ENCODE results near the gene KIAA0040. TPM values are rescaled to one million over a fixed set of nuclear protein-coding genes. Genes with fewer than 3 reads are reported as not detected.
A peak's percentile ranks its signal among the peaks of the same experiment; 100 is the strongest.

KIAA0040 gene
- total RNA-seq, 3 donors from 2014 or later: 16.1 to 19.7 (median 17.0) TPM

GRCh38 chr1:175210744-175211143 is 18.2 kb upstream of the KIAA0040 start:
- no peaks in the 10 kb centered on the region for H3K36me3 Mint-ChIP-seq (ENCODE audit: insufficient read depth)
- H3K4me3 Mint-ChIP-seq: no peak overlapping the region
- no peaks in the 10 kb centered on the region for H3K27me3 Mint-ChIP-seq (ENCODE audit: low read depth)
- H3K9me3 Mint-ChIP-seq: no peaks in the 10 kb centered on the region
- H3K4me1 Mint-ChIP-seq (ENCODE audit: low read depth): peaks cover 70% of the 10 kb centered on the region
- ATAC-seq: no peak
- DNase-seq: no peak

- no peaks in the 10 kb centered on the region for H3K9me3 Mint-ChIP-seq
- no peaks in the 10 kb centered on the region for H3K27me3 Mint-ChIP-seq (ENCODE audit: low read depth)
- peak overlapping the region; percentile 69 for H3K4me3 Mint-ChIP-seq
- no peak for DNase-seq
- H3K36me3 Mint-ChIP-seq (ENCODE audit: insufficient read depth): no peaks in the 10 kb centered on the region
- peaks cover 71% of the 10 kb centered on the region for H3K4me1 Mint-ChIP-seq (ENCODE audit: low read depth)
- ATAC-seq: peak; percentile 81 to 87
Observed at GRCh38 chr1:175209493-175209921, 16.9 kb upstream of the KIAA0040 start.

- H3K9me3 Mint-ChIP-seq: no peaks in the 10 kb centered on the region
- peak overlapping the region; percentile 69 for H3K4me3 Mint-ChIP-seq
- H3K27me3 Mint-ChIP-seq (ENCODE audit: low read depth): no peaks in the 10 kb centered on the region
- DNase-seq: peak; percentile 17
- H3K4me1 Mint-ChIP-seq (ENCODE audit: low read depth): peaks cover 74% of the 10 kb centered on the region
- H3K36me3 Mint-ChIP-seq (ENCODE audit: insufficient read depth): no peaks in the 10 kb centered on the region
- peak; percentile 55 to 69 for ATAC-seq
Observed at GRCh38 chr1:175208773-175209492, 16.4 kb upstream of the KIAA0040 start.

GRCh38 chr1:175207971-175208370 is 15.4 kb upstream of the KIAA0040 start:
- no peaks in the 10 kb centered on the region for H3K9me3 Mint-ChIP-seq
- H3K27me3 Mint-ChIP-seq (ENCODE audit: low read depth): no peaks in the 10 kb centered on the region
- peaks cover 70% of the 10 kb centered on the region for H3K4me1 Mint-ChIP-seq (ENCODE audit: low read depth)
- H3K4me3 Mint-ChIP-seq: no peak overlapping the region
- ATAC-seq (no peak), DNase-seq (no peak)
- no peaks in the 10 kb centered on the region for H3K36me3 Mint-ChIP-seq (ENCODE audit: insufficient read depth)

GRCh38 chr1:175206687-175207086 is 14.1 kb upstream of the KIAA0040 start:
- Mint-ChIP-seq H3K27me3 (ENCODE audit: low read depth) (no peaks in the 10 kb centered on the region), H3K36me3 (ENCODE audit: insufficient read depth) (no peaks in the 10 kb centered on the region), H3K4me3 (no peak overlapping the region), H3K9me3 (no peaks in the 10 kb centered on the region), H3K4me1 (ENCODE audit: low read depth) (peaks cover 59% of the 10 kb centered on the region)
- ATAC-seq (no peak), DNase-seq (no peak)

GRCh38 chr1:175204330-175204729 is 11.8 kb upstream of the KIAA0040 start:
- ATAC-seq: peak; percentile 67 to 85
- Mint-ChIP-seq H3K4me1 (ENCODE audit: low read depth) (peaks cover 35% of the 10 kb centered on the region), H3K27me3 (ENCODE audit: low read depth) (no peaks in the 10 kb centered on the region), H3K9me3 (no peaks in the 10 kb centered on the region), H3K36me3 (ENCODE audit: insufficient read depth) (no peaks in the 10 kb centered on the region), H3K4me3 (no peak overlapping the region)
- no peak for DNase-seq

- Mint-ChIP-seq H3K27me3 (ENCODE audit: low read depth) (no peaks in the 10 kb centered on the region), H3K4me1 (ENCODE audit: low read depth) (peaks cover 28% of the 10 kb centered on the region), H3K36me3 (ENCODE audit: insufficient read depth) (no peaks in the 10 kb centered on the region), H3K4me3 (no peak overlapping the region), H3K9me3 (no peaks in the 10 kb centered on the region)
- DNase-seq (no peak), ATAC-seq (no peak)
Observed at GRCh38 chr1:175203570-175204068, 11.0 kb upstream of the KIAA0040 start.

GRCh38 chr1:175200678-175201521 is 8.3 kb upstream of the KIAA0040 start:
- H3K4me1 Mint-ChIP-seq (ENCODE audit: low read depth): peaks cover 15% of the 10 kb centered on the region
- no peak for ATAC-seq
- no peaks in the 10 kb centered on the region for H3K36me3 Mint-ChIP-seq (ENCODE audit: insufficient read depth)

GRCh38 chr1:175198332-175198731 is 5.8 kb upstream of the KIAA0040 start:
- H3K9me3 Mint-ChIP-seq: no peaks in the 10 kb centered on the region

More at GRCh38 chr1:175200678-175201521, 8.3 kb upstream of the KIAA0040 start:
- Mint-ChIP-seq H3K27me3 (ENCODE audit: low read depth) (no peaks in the 10 kb centered on the region), H3K4me3 (no peak overlapping the region), H3K9me3 (no peaks in the 10 kb centered on the region)
- DNase-seq: no peak

GRCh38 chr1:175197531-175197930 is 5.0 kb upstream of the KIAA0040 start:
- Mint-ChIP-seq H3K9me3 (no peaks in the 10 kb centered on the region), H3K4me3 (no peak overlapping the region), H3K27me3 (ENCODE audit: low read depth) (no peaks in the 10 kb centered on the region), H3K4me1 (ENCODE audit: low read depth) (peaks cover 16% of the 10 kb centered on the region), H3K36me3 (ENCODE audit: insufficient read depth) (no peaks in the 10 kb centered on the region)
- ATAC-seq (no peak), DNase-seq (no peak)

More at GRCh38 chr1:175198332-175198731, 5.8 kb upstream of the KIAA0040 start:
- H3K4me1 Mint-ChIP-seq (ENCODE audit: low read depth): peaks cover 14% of the 10 kb centered on the region
- no peak for DNase-seq
- H3K27me3 Mint-ChIP-seq (ENCODE audit: low read depth): no peaks in the 10 kb centered on the region
- H3K4me3 Mint-ChIP-seq: no peak overlapping the region
- no peaks in the 10 kb centered on the region for H3K36me3 Mint-ChIP-seq (ENCODE audit: insufficient read depth)
- no peak for ATAC-seq

- DNase-seq: no peak
- H3K9me3 Mint-ChIP-seq: no peaks in the 10 kb centered on the region
- H3K4me1 Mint-ChIP-seq (ENCODE audit: low read depth): peaks cover 25% of the 10 kb centered on the region
- peaks cover 1% of the 10 kb centered on the region for H3K36me3 Mint-ChIP-seq (ENCODE audit: insufficient read depth)
- H3K4me3 Mint-ChIP-seq: no peak overlapping the region
- no peak for ATAC-seq
- no peaks in the 10 kb centered on the region for H3K27me3 Mint-ChIP-seq (ENCODE audit: low read depth)
Observed at GRCh38 chr1:175195798-175196197, 3.2 kb upstream of the KIAA0040 start.

GRCh38 chr1:175195281-175195680 is 2.7 kb upstream of the KIAA0040 start:
- Mint-ChIP-seq H3K9me3 (no peaks in the 10 kb centered on the region), H3K36me3 (ENCODE audit: insufficient read depth) (peaks cover 6% of the 10 kb centered on the region), H3K4me1 (ENCODE audit: low read depth) (peaks cover 31% of the 10 kb centered on the region), H3K4me3 (no peak overlapping the region), H3K27me3 (ENCODE audit: low read depth) (no peaks in the 10 kb centered on the region)
- DNase-seq (no peak), ATAC-seq (no peak)

GRCh38 chr1:175193527-175193910 is 943 bp upstream of the KIAA0040 start:
- H3K4me3 Mint-ChIP-seq: peak overlapping the region; percentile 89
- ATAC-seq (no peak), DNase-seq (no peak)
- H3K27me3 Mint-ChIP-seq (ENCODE audit: low read depth): no peaks in the 10 kb centered on the region
- H3K9me3 Mint-ChIP-seq: no peaks in the 10 kb centered on the region
- peaks cover 6% of the 10 kb centered on the region for H3K36me3 Mint-ChIP-seq (ENCODE audit: insufficient read depth)
- peaks cover 48% of the 10 kb centered on the region for H3K4me1 Mint-ChIP-seq (ENCODE audit: low read depth)

- DNase-seq: peak; percentile 14
- Mint-ChIP-seq H3K36me3 (ENCODE audit: insufficient read depth) (peaks cover 7% of the 10 kb centered on the region), H3K4me1 (ENCODE audit: low read depth) (peaks cover 55% of the 10 kb centered on the region)
Observed at GRCh38 chr1:175192111-175192629, 406 bp downstream of the KIAA0040 start.

More at GRCh38 chr1:175192111-175192629, 406 bp downstream of the KIAA0040 start:
- Mint-ChIP-seq H3K9me3 (no peaks in the 10 kb centered on the region), H3K4me3 (peak overlapping the region; percentile 89), H3K27me3 (ENCODE audit: low read depth) (no peaks in the 10 kb centered on the region)
- ATAC-seq: peak; percentile 47 to 49

Measured in activated T-cell treated with anti-CD3 and anti-CD28 coated beads, Interleukin-2, amount 50 U/mL, for 4 hours (primary cell).